PC-3 (cell line): ENCODE results near the gene PRSS21. TPM values are rescaled to one million over a fixed set of nuclear protein-coding genes. Genes with fewer than 3 reads are reported as not detected.

ENCODE experiments used
- ATAC-seq: fragments of 200-7000 bp; cut with Tn5 transposase; 2 replicates; pipeline ENCODE4 v1.9.1; 2020; ENCODE audit warnings: mild to moderate bottlenecking, moderate library complexity
- BruUV-seq: library from RNA; stranded (reverse); fragments of 400-500 nt; replicated peaks from 2 replicates; lab custom pipeline; 2021; lab: Mats Ljungman, UMichigan
- CTCF ChIA-PET: fragments of 300-600 bp; sonication (Branson Sonifier 250); formaldehyde crosslinking; loops from one replicate; lab custom pipeline; 2022; ENCODE audit warnings: antibody characterized with exemption; lab: Charles Lee
- POLR2A ChIA-PET: fragments of 300-600 bp; sonication (Branson Sonifier 250); formaldehyde crosslinking; loops from one replicate; lab custom pipeline; 2022; ENCODE audit warnings: antibody characterized with exemption; ENCODE audit not compliant: unreplicated experiment; lab: Charles Lee
- DNase-seq: peaks from one replicate; pipeline ENCODE4 v3.0.0-alpha.2; 2015
- H2AFZ ChIP-seq: fragments of 300-600 bp; sonication (generic); 2 replicates; pipeline ENCODE4 v1.6.0; 2016; ENCODE audit warnings: antibody characterized with exemption, low read length
- H3F3A ChIP-seq: fragments of 300-600 bp; sonication (generic); one replicate; pipeline ENCODE4 v1.6.0; 2017; ENCODE audit warnings: antibody characterized with exemption, low read length, control low read depth, mild to moderate bottlenecking; ENCODE audit not compliant: unreplicated experiment
- H3K27ac ChIP-seq: fragments of 300-600 bp; sonication (generic); 2 replicates; pipeline ENCODE4 v1.5.1; 2016; ENCODE audit warnings: mild to moderate bottlenecking, low read length
- H3K27me3 ChIP-seq: fragments of 300-600 bp; sonication (generic); 2 replicates; pipeline ENCODE4 v1.6.1; 2016; ENCODE audit warnings: low read length, mixed read lengths
- H3K36me3 ChIP-seq: fragments of 300-600 bp; sonication (generic); 2 replicates; pipeline ENCODE4 v1.6.1; 2016; ENCODE audit warnings: low read depth, mixed run types, low read length, mixed read lengths
- H3K4me1 ChIP-seq: fragments of 300-600 bp; sonication (generic); 2 replicates; pipeline ENCODE4 v1.5.1; 2016; ENCODE audit warnings: low read length; ENCODE audit not compliant: insufficient read depth
- H3K4me2 ChIP-seq: fragments of 300-600 bp; sonication (generic); 2 replicates; pipeline ENCODE4 v1.6.0; 2016; ENCODE audit warnings: low read length
- H3K4me3 ChIP-seq: fragments of 300-600 bp; sonication (generic); 2 replicates; pipeline ENCODE4 v1.5.1; 2016; ENCODE audit warnings: mild to moderate bottlenecking, low read length, mixed read lengths
- H3K79me2 ChIP-seq: fragments of 300-600 bp; sonication (generic); 2 replicates; pipeline ENCODE4 v1.6.1; 2017; ENCODE audit warnings: low read length, mixed read lengths
- H3K9ac ChIP-seq: fragments of 300-600 bp; sonication (generic); 2 replicates; pipeline ENCODE4 v1.6.0; 2016; ENCODE audit warnings: mild to moderate bottlenecking, low read length
- H3K9me2 ChIP-seq: fragments of 300-600 bp; sonication (generic); replicated peaks from 2 replicates; pipeline ENCODE4 v1.6.1; 2016; ENCODE audit warnings: mixed run types, low read length, mixed read lengths
- H3K9me3 ChIP-seq: fragments of 300-600 bp; sonication (generic); 2 replicates; pipeline ENCODE4 v1.6.1; 2016; ENCODE audit warnings: low read length, mixed read lengths
- H4K20me1 ChIP-seq: fragments of 300-600 bp; sonication (generic); 2 replicates; pipeline ENCODE4 v1.6.1; 2016; ENCODE audit warnings: low read length, mixed read lengths
- CTCF ChIP-seq: fragments of 300-600 bp; sonication (generic); conservative IDR thresholded peaks from 2 replicates; pipeline ENCODE4 v1.5.1; 2017; ENCODE audit warnings: antibody characterized with exemption, low read depth, mild to moderate bottlenecking, low read length
- EZH2 ChIP-seq: fragments of 300-600 bp; sonication (generic); IDR thresholded peaks from one replicate; pipeline ENCODE4 v1.6.1; 2017; ENCODE audit warnings: antibody characterized with exemption, mild to moderate bottlenecking, low read length; ENCODE audit not compliant: unreplicated experiment
- EZH2phosphoT487 ChIP-seq: fragments of 300-600 bp; sonication (generic); IDR thresholded peaks from 2 replicates; pipeline ENCODE4 v1.6.1; 2018; ENCODE audit warnings: mild to moderate bottlenecking, antibody characterized with exemption, low read length, borderline replicate concordance
- intact Hi-C: fragments of 100-400 bp; cut with micrococcal nuclease; formaldehyde crosslinking; loops from 2 replicates; pipeline ENCODE4 v1.9.0; 2023
- total RNA-seq: library from RNA; depleted of rRNA; stranded (reverse); fragments of >200 nt; gene quantifications from 2 replicates; pipeline ENCODE4 v1.2.3, GENCODE V29; 2014

The PRSS21 gene
- total RNA-seq, 1 experiment from 2014 or later: not detected

- Histone ChIP-seq H3K79me2 (peaks cover 6% of the 10 kb centered on the region; the same call in 1 of the 2 replicates), H3K27me3 (no peaks in the 10 kb centered on the region), H3F3A (no peaks in the 10 kb centered on the region), H3K9ac (no peak overlapping the region), H3K9me3 (no peaks in the 10 kb centered on the region), H3K36me3 (0 out of 2 replicates have a peak, but pooled peaks cover 3% of the 10 kb centered on the region), H3K4me3 (peak overlapping the region; percentile 73; the same call in 1 of the 2 replicates), H3K27ac (peak overlapping the region; percentile 96; the same call in 1 of the 2 replicates), H2AFZ (no peak overlapping the region), H3K4me1 (peaks cover 27% of the 10 kb centered on the region), H3K4me2 (peak overlapping the region; percentile 92; the same call in 1 of the 2 replicates), H3K9me2 (no peaks in the 10 kb centered on the region), H4K20me1 (no peaks in the 10 kb centered on the region)
- ChIA-PET POLR2A (no interaction called here), CTCF (interaction anchor here (0.9 kb wide), 1 partner anchor 26 kb away, joined by 3 read pairs; no protein-coding TSS in a partner anchor)
- no TSS peak for BruUV-seq
- intact Hi-C loops: no loop called here
- TF ChIP-seq EZH2 (no peak), CTCF (no peak), EZH2phosphoT487 (no peak)
- ATAC-seq (no peak), DNase-seq (peak; percentile 47)
These were observed 39.1 kb downstream of the PRSS21 start for GRCh38 chr16:2856061-2856670.

GRCh38 chr16:2856686-2857450, 39.8 kb downstream of the PRSS21 start:
- POLR2A ChIA-PET: interaction anchor here (0.6 kb wide), 1 partner anchor 153 kb away, joined by 3 read pairs; no protein-coding TSS in a partner anchor

More at GRCh38 chr16:2856686-2857450, 39.8 kb downstream of the PRSS21 start:
- no TSS peak for BruUV-seq
- no peaks in the 10 kb centered on the region for H3K9me2 ChIP-seq
- TF ChIP-seq EZH2 (no peak), EZH2phosphoT487 (no peak), CTCF (no peak)
- CTCF ChIA-PET: interaction anchor here (0.9 kb wide), 1 partner anchor 26 kb away, joined by 3 read pairs; no protein-coding TSS in a partner anchor
- H3K36me3 ChIP-seq: 0 out of 2 replicates have a peak, but pooled peaks cover 3% of the 10 kb centered on the region
- no peak overlapping the region for H2AFZ ChIP-seq
- H3K4me1 ChIP-seq: peaks cover 29% of the 10 kb centered on the region
- H3K27ac ChIP-seq: peak overlapping the region; percentile 96
- intact Hi-C loops: no loop called here
- H3K4me2 ChIP-seq: peak overlapping the region; percentile 92
- H3K9me3 ChIP-seq: no peaks in the 10 kb centered on the region
- H3F3A ChIP-seq: no peaks in the 10 kb centered on the region
- no peak for ATAC-seq
- H3K4me3 ChIP-seq: peak overlapping the region; percentile 73
- H3K79me2 ChIP-seq: peaks cover 6% of the 10 kb centered on the region; the same call in 1 of the 2 replicates
- no peak for DNase-seq
- no peaks in the 10 kb centered on the region for H3K27me3 ChIP-seq
- H4K20me1 ChIP-seq: no peaks in the 10 kb centered on the region
- H3K9ac ChIP-seq: peak overlapping the region; percentile 92
